Measurements from ENCODE around the gene PDGFRA. TPM values are rescaled to one million over a fixed set of nuclear protein-coding genes. Genes with fewer than 3 reads are reported as not detected.

Gene PDGFRA
- polyA plus RNA-seq, 1 donor from 2014 or later: 0.43 TPM

GRCh38 chr4:54185044-54185780 lies 43.9 kb upstream of the PDGFRA start:
- no peaks in the 10 kb centered on the region for H4K20me1 ChIP-seq (ENCODE audit: insufficient read depth)
- H2AFZ ChIP-seq (ENCODE audit: low read depth, low read length): no peak overlapping the region
- TF ChIP-seq EZH2 (IDR thresholded peaks at IDR 0.05; ENCODE audit: borderline replicate concordance, insufficient read depth, low read length, poor library complexity, severe bottlenecking) (no peak), CTCF (IDR thresholded peaks at IDR 0.05; ENCODE audit: poor library complexity, severe bottlenecking) (no peak), SMC3 (conservative IDR thresholded peaks at IDR 0.05; ENCODE audit: poor library complexity) (no peak), POLR2AphosphoS5 (IDR thresholded peaks at IDR 0.05) (no peak), MXI1 (conservative IDR thresholded peaks at IDR 0.05; ENCODE audit: poor library complexity, severe bottlenecking) (no peak), RAD21 (conservative IDR thresholded peaks at IDR 0.05) (no peak), TAF1 (IDR thresholded peaks at IDR 0.05; ENCODE audit: low read depth) (no peak), EP300 (conservative IDR thresholded peaks at IDR 0.05; ENCODE audit: poor library complexity, severe bottlenecking) (no peak)
- TF ChIP-seq, protein P1, sequence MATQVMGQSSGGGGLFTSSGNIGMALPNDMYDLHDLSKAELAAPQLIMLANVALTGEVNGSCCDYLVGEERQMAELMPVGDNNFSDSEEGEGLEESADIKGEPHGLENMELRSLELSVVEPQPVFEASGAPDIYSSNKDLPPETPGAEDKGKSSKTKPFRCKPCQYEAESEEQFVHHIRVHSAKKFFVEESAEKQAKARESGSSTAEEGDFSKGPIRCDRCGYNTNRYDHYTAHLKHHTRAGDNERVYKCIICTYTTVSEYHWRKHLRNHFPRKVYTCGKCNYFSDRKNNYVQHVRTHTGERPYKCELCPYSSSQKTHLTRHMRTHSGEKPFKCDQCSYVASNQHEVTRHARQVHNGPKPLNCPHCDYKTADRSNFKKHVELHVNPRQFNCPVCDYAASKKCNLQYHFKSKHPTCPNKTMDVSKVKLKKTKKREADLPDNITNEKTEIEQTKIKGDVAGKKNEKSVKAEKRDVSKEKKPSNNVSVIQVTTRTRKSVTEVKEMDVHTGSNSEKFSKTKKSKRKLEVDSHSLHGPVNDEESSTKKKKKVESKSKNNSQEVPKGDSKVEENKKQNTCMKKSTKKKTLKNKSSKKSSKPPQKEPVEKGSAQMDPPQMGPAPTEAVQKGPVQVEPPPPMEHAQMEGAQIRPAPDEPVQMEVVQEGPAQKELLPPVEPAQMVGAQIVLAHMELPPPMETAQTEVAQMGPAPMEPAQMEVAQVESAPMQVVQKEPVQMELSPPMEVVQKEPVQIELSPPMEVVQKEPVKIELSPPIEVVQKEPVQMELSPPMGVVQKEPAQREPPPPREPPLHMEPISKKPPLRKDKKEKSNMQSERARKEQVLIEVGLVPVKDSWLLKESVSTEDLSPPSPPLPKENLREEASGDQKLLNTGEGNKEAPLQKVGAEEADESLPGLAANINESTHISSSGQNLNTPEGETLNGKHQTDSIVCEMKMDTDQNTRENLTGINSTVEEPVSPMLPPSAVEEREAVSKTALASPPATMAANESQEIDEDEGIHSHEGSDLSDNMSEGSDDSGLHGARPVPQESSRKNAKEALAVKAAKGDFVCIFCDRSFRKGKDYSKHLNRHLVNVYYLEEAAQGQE (IDR thresholded peaks at IDR 0.05; ENCODE audit: borderline replicate concordance): no peak

DNA sequence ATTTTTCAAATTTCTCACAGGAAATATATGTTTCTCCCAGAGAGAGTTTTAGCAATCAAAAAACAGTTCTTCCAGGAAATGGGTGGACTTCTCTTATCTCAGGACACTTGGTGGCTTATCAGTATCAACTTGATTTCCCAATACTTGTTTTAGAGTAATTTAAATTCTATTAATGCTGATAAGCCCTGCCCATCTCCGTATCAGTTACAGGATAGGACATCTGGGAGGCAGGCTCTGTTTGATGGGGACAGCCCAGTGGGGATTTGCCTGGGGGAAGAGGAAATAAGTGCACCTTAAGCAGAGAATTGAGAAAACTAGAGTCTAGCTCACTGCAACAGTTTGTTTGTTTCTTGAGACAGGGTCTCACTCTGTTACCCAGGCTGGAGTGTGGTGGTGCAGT lies 43.2 kb upstream of the PDGFRA start:
- no peaks in the 10 kb centered on the region for H3K9me3 ChIP-seq (ENCODE audit: low read length)
- H3K4me2 ChIP-seq (ENCODE audit: low read length): no peak overlapping the region
- H2AFZ ChIP-seq (ENCODE audit: low read depth, low read length): no peak overlapping the region
- no peaks in the 10 kb centered on the region for H3K9me2 ChIP-seq (ENCODE audit: insufficient read depth, low read length)
- no peak overlapping the region for H3K27ac ChIP-seq (ENCODE audit: low read length)
- no peaks in the 10 kb centered on the region for H3K36me3 ChIP-seq (ENCODE audit: insufficient read depth, low read length)
- no peaks in the 10 kb centered on the region for H3F3A ChIP-seq (ENCODE audit: insufficient read depth, low read length, poor library complexity, severe bottlenecking)
- TF ChIP-seq TAF1 (IDR thresholded peaks at IDR 0.05; ENCODE audit: low read depth) (no peak), EP300 (conservative IDR thresholded peaks at IDR 0.05; ENCODE audit: poor library complexity, severe bottlenecking) (no peak)
- TF ChIP-seq, protein P1 (IDR thresholded peaks at IDR 0.05; ENCODE audit: borderline replicate concordance): no peak
- no peaks in the 10 kb centered on the region for H3K27me3 ChIP-seq (ENCODE audit: insufficient read depth, low read depth, low read length)
- H3K4me3 ChIP-seq (ENCODE audit: low read length): no peak overlapping the region
- no peaks in the 10 kb centered on the region for H4K20me1 ChIP-seq (ENCODE audit: insufficient read depth)
- no peak overlapping the region for H3K9ac ChIP-seq (ENCODE audit: low read length)
- H3K79me2 ChIP-seq (replicated peaks; ENCODE audit: insufficient read depth, low read length): no peaks in the 10 kb centered on the region

More at GRCh38 chr4:54185044-54185780, 43.9 kb upstream of the PDGFRA start:
- H3K9me3 ChIP-seq (ENCODE audit: low read length): no peaks in the 10 kb centered on the region
- no peaks in the 10 kb centered on the region for H3K9me2 ChIP-seq (ENCODE audit: insufficient read depth, low read length)
- H3K79me2 ChIP-seq (replicated peaks; ENCODE audit: insufficient read depth, low read length): no peaks in the 10 kb centered on the region
- H3K36me3 ChIP-seq (ENCODE audit: insufficient read depth, low read length): no peaks in the 10 kb centered on the region
- H3K4me3 ChIP-seq (ENCODE audit: low read length): no peak overlapping the region
- no peaks in the 10 kb centered on the region for H3K27me3 ChIP-seq (ENCODE audit: insufficient read depth, low read depth, low read length)
- H3F3A ChIP-seq (ENCODE audit: insufficient read depth, low read length, poor library complexity, severe bottlenecking): no peaks in the 10 kb centered on the region
- no peak overlapping the region for H3K9ac ChIP-seq (ENCODE audit: low read length)
- no peak overlapping the region for H3K27ac ChIP-seq (ENCODE audit: low read length)
- H3K4me2 ChIP-seq (ENCODE audit: low read length): no peak overlapping the region

All from neural cell (in vitro differentiated cells).